PC-3 (cell line): ENCODE measurements around the gene FLII. TPM values are rescaled to one million over a fixed set of nuclear protein-coding genes. Genes with fewer than 3 reads are reported as not detected.

Source experiments
- ATAC-seq: fragments of 200-7000 bp; cut with Tn5 transposase; 2 replicates; pipeline ENCODE4 v1.9.1; 2020; ENCODE audit warnings: mild to moderate bottlenecking, moderate library complexity
- BruUV-seq: library from RNA; stranded (reverse); fragments of 400-500 nt; replicated peaks from 2 replicates; lab custom pipeline; 2021; lab: Mats Ljungman, UMichigan
- CTCF ChIA-PET: fragments of 300-600 bp; sonication (Branson Sonifier 250); formaldehyde crosslinking; loops from one replicate; lab custom pipeline; 2022; ENCODE audit warnings: antibody characterized with exemption; lab: Charles Lee
- POLR2A ChIA-PET: fragments of 300-600 bp; sonication (Branson Sonifier 250); formaldehyde crosslinking; loops from one replicate; lab custom pipeline; 2022; ENCODE audit warnings: antibody characterized with exemption; ENCODE audit not compliant: unreplicated experiment; lab: Charles Lee
- DNase-seq: peaks from one replicate; pipeline ENCODE4 v3.0.0-alpha.2; 2015
- H2AFZ ChIP-seq: fragments of 300-600 bp; sonication (generic); 2 replicates; pipeline ENCODE4 v1.6.0; 2016; ENCODE audit warnings: antibody characterized with exemption, low read length
- H3F3A ChIP-seq: fragments of 300-600 bp; sonication (generic); one replicate; pipeline ENCODE4 v1.6.0; 2017; ENCODE audit warnings: antibody characterized with exemption, low read length, control low read depth, mild to moderate bottlenecking; ENCODE audit not compliant: unreplicated experiment
- H3K27ac ChIP-seq: fragments of 300-600 bp; sonication (generic); 2 replicates; pipeline ENCODE4 v1.5.1; 2016; ENCODE audit warnings: mild to moderate bottlenecking, low read length
- H3K27me3 ChIP-seq: fragments of 300-600 bp; sonication (generic); 2 replicates; pipeline ENCODE4 v1.6.1; 2016; ENCODE audit warnings: low read length, mixed read lengths
- H3K36me3 ChIP-seq: fragments of 300-600 bp; sonication (generic); 2 replicates; pipeline ENCODE4 v1.6.1; 2016; ENCODE audit warnings: low read depth, mixed run types, low read length, mixed read lengths
- H3K4me1 ChIP-seq: fragments of 300-600 bp; sonication (generic); 2 replicates; pipeline ENCODE4 v1.5.1; 2016; ENCODE audit warnings: low read length; ENCODE audit not compliant: insufficient read depth
- H3K4me2 ChIP-seq: fragments of 300-600 bp; sonication (generic); 2 replicates; pipeline ENCODE4 v1.6.0; 2016; ENCODE audit warnings: low read length
- H3K4me3 ChIP-seq: fragments of 300-600 bp; sonication (generic); 2 replicates; pipeline ENCODE4 v1.5.1; 2016; ENCODE audit warnings: mild to moderate bottlenecking, low read length, mixed read lengths
- H3K79me2 ChIP-seq: fragments of 300-600 bp; sonication (generic); 2 replicates; pipeline ENCODE4 v1.6.1; 2017; ENCODE audit warnings: low read length, mixed read lengths
- H3K9ac ChIP-seq: fragments of 300-600 bp; sonication (generic); 2 replicates; pipeline ENCODE4 v1.6.0; 2016; ENCODE audit warnings: mild to moderate bottlenecking, low read length
- H3K9me2 ChIP-seq: fragments of 300-600 bp; sonication (generic); replicated peaks from 2 replicates; pipeline ENCODE4 v1.6.1; 2016; ENCODE audit warnings: mixed run types, low read length, mixed read lengths
- H3K9me3 ChIP-seq: fragments of 300-600 bp; sonication (generic); 2 replicates; pipeline ENCODE4 v1.6.1; 2016; ENCODE audit warnings: low read length, mixed read lengths
- H4K20me1 ChIP-seq: fragments of 300-600 bp; sonication (generic); 2 replicates; pipeline ENCODE4 v1.6.1; 2016; ENCODE audit warnings: low read length, mixed read lengths
- CTCF ChIP-seq: fragments of 300-600 bp; sonication (generic); conservative IDR thresholded peaks from 2 replicates; pipeline ENCODE4 v1.5.1; 2017; ENCODE audit warnings: antibody characterized with exemption, low read depth, mild to moderate bottlenecking, low read length
- EZH2 ChIP-seq: fragments of 300-600 bp; sonication (generic); IDR thresholded peaks from one replicate; pipeline ENCODE4 v1.6.1; 2017; ENCODE audit warnings: antibody characterized with exemption, mild to moderate bottlenecking, low read length; ENCODE audit not compliant: unreplicated experiment
- EZH2phosphoT487 ChIP-seq: fragments of 300-600 bp; sonication (generic); IDR thresholded peaks from 2 replicates; pipeline ENCODE4 v1.6.1; 2018; ENCODE audit warnings: mild to moderate bottlenecking, antibody characterized with exemption, low read length, borderline replicate concordance
- intact Hi-C: fragments of 100-400 bp; cut with micrococcal nuclease; formaldehyde crosslinking; loops from 2 replicates; pipeline ENCODE4 v1.9.0; 2023
- total RNA-seq: library from RNA; depleted of rRNA; stranded (reverse); fragments of >200 nt; gene quantifications from 2 replicates; pipeline ENCODE4 v1.2.3, GENCODE V29; 2014

Gene FLII
- total RNA-seq, 1 experiment from 2014 or later = 537 TPM

- no peak for TF ChIP-seq EZH2
- no peak for TF ChIP-seq EZH2phosphoT487
- no peak for TF ChIP-seq CTCF
- Histone ChIP-seq H3K27ac (no peak overlapping the region), H3K36me3 (peaks cover 68% of the 10 kb centered on the region), H4K20me1 (peaks cover 4% of the 10 kb centered on the region; the same call in 1 of the 2 replicates), H3K9ac (no peak overlapping the region), H3K4me2 (no peak overlapping the region), H3K9me2 (no peaks in the 10 kb centered on the region), H3F3A (no peaks in the 10 kb centered on the region), H2AFZ (no peak overlapping the region), H3K27me3 (no peaks in the 10 kb centered on the region), H3K4me3 (no peak overlapping the region), H3K4me1 (peaks cover 13% of the 10 kb centered on the region), H3K79me2 (peaks cover 39% of the 10 kb centered on the region), H3K9me3 (no peaks in the 10 kb centered on the region)
- intact Hi-C loops = no loop called here
- no peak for ATAC-seq
- no peak for DNase-seq
- CTCF ChIA-PET = no interaction called here
- POLR2A ChIA-PET = no interaction called here
- BruUV-seq = no TSS peak
Observed at GRCh38 chr17:18253187-18253884, 5.2 kb downstream of the FLII start.

GRCh38 chr17:18252160-18252559, 6.4 kb downstream of the FLII start:
- POLR2A ChIA-PET = no interaction called here
- intact Hi-C loops = no loop called here
- no peak for ATAC-seq
- BruUV-seq = no TSS peak
- TF ChIP-seq EZH2phosphoT487 = no peak
- no peak for TF ChIP-seq EZH2
- no peak for TF ChIP-seq CTCF
- Histone ChIP-seq H3K27ac (no peak overlapping the region), H3K79me2 (peaks cover 28% of the 10 kb centered on the region), H3K9me2 (no peaks in the 10 kb centered on the region), H3K4me3 (no peak overlapping the region), H3K4me1 (peaks cover 8% of the 10 kb centered on the region), H3F3A (no peaks in the 10 kb centered on the region), H3K9me3 (no peaks in the 10 kb centered on the region), H3K4me2 (no peak overlapping the region), H3K36me3 (peaks cover 76% of the 10 kb centered on the region), H2AFZ (no peak overlapping the region), H3K27me3 (no peaks in the 10 kb centered on the region), H3K9ac (no peak overlapping the region), H4K20me1 (peaks cover 4% of the 10 kb centered on the region; the same call in 1 of the 2 replicates)
- CTCF ChIA-PET = no interaction called here
- DNase-seq = no peak

DNA sequence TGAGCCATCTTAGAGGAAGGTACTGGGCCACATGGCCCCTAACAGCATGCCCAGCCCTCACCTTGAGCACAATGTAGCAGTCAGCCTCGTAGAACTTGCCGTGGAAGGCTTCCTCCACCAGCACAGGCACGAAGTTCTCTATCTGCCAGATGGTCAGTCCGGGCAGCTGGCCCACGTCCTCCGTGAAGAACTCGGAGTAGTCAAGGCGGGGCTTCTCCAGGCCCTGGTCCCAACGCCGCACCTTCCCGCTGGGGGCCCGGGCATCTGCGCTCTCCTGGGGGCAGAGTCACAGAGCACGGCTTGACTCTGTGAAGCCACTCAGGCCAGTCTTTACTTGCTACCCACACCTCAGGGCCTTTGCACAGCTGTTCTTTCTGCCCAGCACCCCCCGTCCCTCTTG, 7.3 kb downstream of the FLII start:
- CTCF ChIA-PET = no interaction called here

More for the DNA sequence above, 7.3 kb downstream of the FLII start:
- no peaks in the 10 kb centered on the region for H4K20me1 ChIP-seq
- H3K27me3 ChIP-seq = no peaks in the 10 kb centered on the region
- BruUV-seq = no TSS peak
- intact Hi-C loops = no loop called here
- H3K27ac ChIP-seq = no peak overlapping the region
- H3K4me3 ChIP-seq = no peak overlapping the region
- ATAC-seq (no peak), DNase-seq (no peak)
- no peaks in the 10 kb centered on the region for H3F3A ChIP-seq
- no peak overlapping the region for H2AFZ ChIP-seq
- no peaks in the 10 kb centered on the region for H3K9me3 ChIP-seq
- H3K4me2 ChIP-seq = no peak overlapping the region
- H3K9me2 ChIP-seq = no peaks in the 10 kb centered on the region
- no peak for TF ChIP-seq CTCF
- POLR2A ChIA-PET = no interaction called here
- H3K36me3 ChIP-seq = peaks cover 76% of the 10 kb centered on the region
- no peak overlapping the region for H3K9ac ChIP-seq
- peaks cover 18% of the 10 kb centered on the region for H3K79me2 ChIP-seq
- H3K4me1 ChIP-seq = no peaks in the 10 kb centered on the region
